Activated CD4-positive, alpha-beta T cell treated with anti-CD3 and anti-CD28 coated beads, Interleukin-2, amount 50 U/mL, for 48 hours (primary cell): Measurements from ENCODE around the gene KATNAL1.

Source experiments
- DNase-seq, 2 experiments: peaks; one replicate each; pipeline ENCODE4 v3.0.0-alpha.2; 2020

Gene KATNAL1

GRCh38 chr13:30158774-30159445, 148.4 kb downstream of the KATNAL1 start:
- peak in 1 of 2 experiments; percentile 44 for DNase-seq

- DNase-seq: no peak
Observed at GRCh38 chr13:30157616-30157993, 149.7 kb downstream of the KATNAL1 start.

- DNase-seq: no peak
Observed at GRCh38 chr13:30156826-30157615, 150.3 kb downstream of the KATNAL1 start.

- no peak for DNase-seq
Observed at GRCh38 chr13:30156270-30156669, 151.1 kb downstream of the KATNAL1 start.

GRCh38 chr13:30154931-30155330, 152.4 kb downstream of the KATNAL1 start:
- no peak for DNase-seq

GRCh38 chr13:30154531-30154930, 152.8 kb downstream of the KATNAL1 start:
- no peak for DNase-seq

- DNase-seq: no peak
Observed at GRCh38 chr13:30153545-30154426, 153.6 kb downstream of the KATNAL1 start.
